HG02642 (cell line): Measurements from ENCODE around the gene PLEKHG2.

Experiments
- ATAC-seq: cut with Tn5 transposase; IDR thresholded peaks from one replicate; pipeline ENCODE4 v1.9.1; 2021; ENCODE audit warnings: mild to moderate bottlenecking; ENCODE audit not compliant: unreplicated experiment, poor library complexity

The PLEKHG2 gene

DNA sequence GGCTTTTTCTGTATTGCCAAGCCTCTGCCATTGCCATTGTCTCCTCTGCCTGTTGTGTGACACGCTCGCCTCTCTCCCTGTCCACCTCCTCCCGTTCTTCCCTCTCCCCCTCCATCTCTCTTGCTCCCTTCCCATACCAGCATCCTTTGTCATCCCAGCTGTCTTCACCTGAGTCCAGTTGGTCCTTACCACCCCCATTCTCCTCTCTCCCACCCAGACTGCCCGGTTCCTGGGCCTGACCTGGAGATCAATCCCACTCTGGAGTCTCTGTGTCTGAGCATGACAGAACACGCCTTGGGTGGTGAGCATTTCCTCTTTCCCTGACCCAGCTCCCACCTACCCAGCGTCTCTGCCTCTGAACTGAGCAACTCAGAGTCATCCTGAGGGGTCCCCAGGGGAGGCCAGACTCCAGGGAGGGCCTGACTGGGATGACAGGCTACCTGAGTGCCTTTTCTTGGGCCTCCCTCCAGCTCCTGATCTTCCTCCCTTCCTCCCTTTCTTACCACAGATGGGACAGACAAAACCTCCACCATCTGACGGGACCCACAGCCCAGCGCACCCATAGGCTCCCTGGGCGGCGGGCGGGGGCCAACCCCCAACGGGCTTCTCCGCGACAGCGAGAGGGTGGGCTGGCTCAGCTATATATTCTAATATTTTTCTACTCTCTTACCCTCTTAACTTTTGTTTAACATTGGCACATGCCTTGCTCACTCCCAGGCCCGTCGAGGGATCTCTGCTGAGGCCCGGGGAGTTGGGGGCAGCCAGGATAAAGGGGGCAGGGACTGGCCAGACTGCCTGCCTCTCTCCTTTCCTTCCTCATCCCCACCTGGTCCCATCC, 29.3 kb upstream of the PLEKHG2 start:
- ATAC-seq = no peak

DNA sequence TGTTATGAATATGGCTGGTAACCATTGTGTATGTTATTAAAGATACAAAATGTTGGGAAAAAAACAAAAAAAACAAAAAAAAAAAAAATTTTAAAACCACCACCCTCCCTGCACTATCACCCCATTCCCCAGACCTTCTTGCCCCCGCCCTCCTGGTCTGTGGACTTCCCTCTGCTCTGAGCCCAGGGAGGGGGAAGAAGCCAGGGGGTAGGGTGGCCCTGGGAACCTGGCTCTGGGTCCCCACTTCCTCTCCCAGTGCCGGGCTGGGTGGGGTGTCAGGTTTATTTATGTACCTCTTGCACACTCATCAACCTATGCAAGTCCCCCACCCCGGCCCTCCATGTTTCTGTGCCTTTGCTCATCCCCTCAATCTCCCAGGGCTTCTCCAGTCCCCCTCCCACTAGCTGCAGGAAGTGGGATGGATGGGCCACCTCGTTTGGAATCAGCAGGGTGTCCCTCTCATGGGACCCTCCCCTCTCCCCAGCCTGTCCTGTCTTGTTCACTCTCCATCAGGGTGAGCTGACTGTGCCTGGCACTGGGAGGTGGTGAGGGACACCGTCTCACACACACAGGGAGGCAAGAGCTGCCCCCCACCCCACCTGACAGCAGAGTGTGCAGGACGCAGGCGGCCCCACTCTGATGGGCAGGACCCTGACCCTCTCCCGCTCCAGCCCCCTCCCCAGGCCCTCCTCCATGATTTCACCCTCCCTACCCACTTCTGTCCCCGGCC, 27.5 kb upstream of the PLEKHG2 start:
- ATAC-seq = no peak

DNA sequence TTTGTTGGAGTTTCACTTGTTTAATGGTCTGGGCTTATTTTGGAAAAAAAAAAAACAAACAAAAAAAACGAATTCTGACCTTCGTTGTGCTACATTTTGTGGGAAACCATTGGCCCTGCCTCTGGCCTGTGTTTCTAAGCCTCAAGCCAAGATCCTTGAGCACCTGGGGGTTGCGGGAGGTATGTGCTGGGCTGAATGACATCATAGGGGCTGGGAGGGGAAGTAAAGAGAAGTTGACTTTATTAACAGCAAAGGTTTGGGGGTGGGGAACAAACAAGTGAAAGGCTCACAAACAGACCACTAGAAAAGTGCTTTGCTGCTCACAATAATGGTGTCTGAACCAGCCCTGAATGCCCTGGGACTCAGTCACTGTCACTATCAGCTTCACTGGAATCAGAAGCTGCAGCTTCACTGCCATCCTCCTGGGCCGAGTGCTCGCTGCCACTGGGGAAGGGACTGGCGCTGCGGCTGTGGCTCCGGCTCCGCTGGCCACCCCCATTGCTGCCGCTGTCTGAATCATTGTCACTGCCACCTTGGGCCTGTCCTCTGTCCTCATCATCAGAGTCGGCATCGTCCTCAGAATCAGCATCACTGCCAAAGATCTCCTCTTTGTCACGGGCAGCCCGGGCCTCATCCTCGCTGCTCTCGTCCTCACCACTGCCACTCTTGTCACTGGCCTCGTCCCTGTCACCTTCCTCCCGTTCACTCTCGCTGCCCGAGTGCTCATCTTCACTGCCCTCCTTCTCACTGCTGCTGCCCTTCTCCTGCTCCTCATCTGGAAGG, 26.6 kb upstream of the PLEKHG2 start:
- no peak for ATAC-seq

DNA sequence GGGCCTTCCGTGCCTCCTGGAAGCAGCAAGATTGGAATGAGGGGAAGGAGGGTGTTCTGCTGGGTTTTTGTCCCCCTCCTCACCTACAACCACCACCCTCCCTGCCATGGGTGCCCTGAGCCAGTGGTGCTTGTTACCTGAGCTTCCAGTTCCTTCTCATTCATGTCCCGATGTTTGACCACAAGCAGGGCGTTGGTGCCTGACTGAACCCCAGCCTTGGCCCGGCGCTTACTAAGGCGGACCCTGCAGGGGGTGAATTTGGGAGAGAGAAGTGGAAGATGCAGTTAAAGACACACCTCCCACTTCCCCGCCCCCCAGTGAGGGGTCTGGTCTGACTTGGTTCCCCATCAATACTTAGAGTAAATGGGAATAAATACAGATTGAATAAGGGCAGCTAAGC, 25.9 kb upstream of the PLEKHG2 start:
- ATAC-seq = no peak

DNA sequence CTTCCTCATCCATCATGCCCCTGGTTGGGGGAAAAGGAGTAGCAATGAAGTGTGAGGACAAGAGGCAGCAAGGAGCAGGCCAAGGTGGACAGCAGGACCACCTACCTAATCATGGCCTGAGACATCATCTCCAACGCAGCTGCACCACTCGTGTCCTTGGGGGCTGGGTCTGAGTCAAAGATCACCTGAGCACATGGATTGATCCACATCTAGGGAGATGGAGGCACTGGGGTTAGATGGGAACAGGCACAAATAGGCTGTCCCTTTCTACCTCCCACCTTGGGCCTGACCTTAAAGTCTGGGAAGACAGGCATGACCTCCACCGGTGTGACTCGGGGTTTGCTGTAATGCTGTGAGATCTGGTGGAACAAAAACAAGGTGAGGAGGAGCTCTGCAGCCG, 23.8 kb upstream of the PLEKHG2 start:
- ATAC-seq = no peak

DNA sequence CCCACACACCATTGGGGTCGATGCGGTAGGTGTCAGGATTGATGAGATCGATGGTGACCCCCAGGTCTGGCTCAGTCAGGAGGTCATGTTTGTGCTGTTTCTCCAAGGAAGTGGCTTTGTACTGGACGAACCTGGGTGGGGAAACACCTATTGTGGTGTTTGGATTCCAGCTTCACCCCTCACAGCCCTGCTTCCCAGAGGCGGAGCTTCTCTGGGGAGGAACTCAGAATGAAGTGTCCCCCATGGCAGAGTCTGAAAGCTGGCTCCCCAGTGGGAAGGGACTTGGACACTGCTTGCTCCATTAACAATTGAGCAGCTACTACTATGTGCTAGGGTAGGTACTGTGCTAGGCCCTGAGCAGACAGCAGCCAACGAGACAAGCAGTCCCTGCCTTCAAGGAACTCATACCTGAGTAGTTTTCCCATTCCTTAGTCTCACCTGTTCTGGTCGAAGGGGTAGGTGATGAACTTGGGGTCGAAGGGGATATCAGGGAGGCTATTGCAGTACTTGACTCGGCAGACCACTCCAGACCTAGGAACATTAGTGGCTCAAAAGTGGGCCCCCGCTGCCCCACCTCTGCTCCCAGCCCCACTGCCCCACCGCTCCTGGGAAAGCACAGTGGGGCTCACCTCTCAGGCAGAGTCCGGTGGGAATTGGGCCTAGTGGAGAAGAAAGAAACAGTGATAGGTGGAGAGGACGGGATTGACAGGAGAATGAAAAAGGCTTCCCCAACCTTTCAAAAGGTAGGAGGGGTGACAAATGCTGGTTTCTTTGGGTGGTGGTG, 22.6 kb upstream of the PLEKHG2 start:
- ATAC-seq = no peak

DNA sequence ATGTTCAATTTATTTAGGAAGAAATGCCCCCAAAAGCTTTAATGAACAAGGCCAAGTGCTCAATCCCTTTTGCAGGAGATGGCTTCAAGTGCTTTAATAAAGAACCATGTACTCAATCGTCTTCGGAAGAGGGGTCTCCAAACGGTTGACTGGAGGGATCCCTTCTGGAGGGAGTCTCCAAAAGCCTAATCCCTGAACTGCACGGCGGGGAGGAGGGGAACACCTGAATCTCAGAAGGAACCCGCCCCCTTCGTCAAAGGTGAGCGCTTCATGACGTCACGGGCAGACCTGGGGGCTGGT, 22.1 kb upstream of the PLEKHG2 start:
- ATAC-seq = no peak

DNA sequence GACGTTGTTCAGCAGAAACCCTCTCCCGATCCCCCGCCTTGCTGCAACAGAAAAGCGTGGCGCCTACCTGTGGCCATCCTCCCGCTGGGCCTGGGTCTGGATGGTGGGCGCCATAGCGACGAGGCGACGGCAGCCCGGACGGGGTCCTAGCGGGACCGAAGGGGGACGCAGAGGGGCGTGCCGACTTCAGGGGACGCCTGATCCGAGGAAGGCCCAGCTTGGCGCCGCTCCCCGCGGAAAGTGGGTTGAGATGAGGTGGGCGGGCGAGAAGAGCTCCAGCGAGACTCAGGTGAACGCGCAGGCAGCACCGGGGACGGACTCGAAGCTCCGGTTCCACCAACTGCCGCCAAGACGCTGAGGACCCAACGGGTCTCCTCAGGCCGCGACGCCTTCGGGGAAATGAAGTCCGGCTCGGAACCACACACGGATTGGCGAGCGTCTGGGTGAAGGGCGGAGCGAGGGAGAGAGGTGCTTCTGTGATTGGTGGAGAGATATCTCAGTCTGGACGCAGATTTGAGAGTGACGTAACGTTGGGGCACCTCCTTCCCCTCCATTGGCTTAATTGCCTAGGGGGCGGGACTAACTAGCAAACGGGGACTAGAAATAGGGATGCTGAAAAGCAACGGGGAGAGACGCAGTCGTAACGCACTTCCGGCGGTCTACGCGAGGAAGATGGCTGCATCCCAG, 21.6 kb upstream of the PLEKHG2 start, which contains the start of the genes MED29 and PAF1:
Gene MED29, plus strand, starts transcription at position 628 of the 687 bp plus-strand sequence. Its CDS starts 45 bp downstream, at position 673.
Gene PAF1, minus strand, starts transcription at position 356 of the 687 bp plus-strand sequence. Its CDS starts 242 bp downstream, at position 114.
- peak; percentile 93 for ATAC-seq

DNA sequence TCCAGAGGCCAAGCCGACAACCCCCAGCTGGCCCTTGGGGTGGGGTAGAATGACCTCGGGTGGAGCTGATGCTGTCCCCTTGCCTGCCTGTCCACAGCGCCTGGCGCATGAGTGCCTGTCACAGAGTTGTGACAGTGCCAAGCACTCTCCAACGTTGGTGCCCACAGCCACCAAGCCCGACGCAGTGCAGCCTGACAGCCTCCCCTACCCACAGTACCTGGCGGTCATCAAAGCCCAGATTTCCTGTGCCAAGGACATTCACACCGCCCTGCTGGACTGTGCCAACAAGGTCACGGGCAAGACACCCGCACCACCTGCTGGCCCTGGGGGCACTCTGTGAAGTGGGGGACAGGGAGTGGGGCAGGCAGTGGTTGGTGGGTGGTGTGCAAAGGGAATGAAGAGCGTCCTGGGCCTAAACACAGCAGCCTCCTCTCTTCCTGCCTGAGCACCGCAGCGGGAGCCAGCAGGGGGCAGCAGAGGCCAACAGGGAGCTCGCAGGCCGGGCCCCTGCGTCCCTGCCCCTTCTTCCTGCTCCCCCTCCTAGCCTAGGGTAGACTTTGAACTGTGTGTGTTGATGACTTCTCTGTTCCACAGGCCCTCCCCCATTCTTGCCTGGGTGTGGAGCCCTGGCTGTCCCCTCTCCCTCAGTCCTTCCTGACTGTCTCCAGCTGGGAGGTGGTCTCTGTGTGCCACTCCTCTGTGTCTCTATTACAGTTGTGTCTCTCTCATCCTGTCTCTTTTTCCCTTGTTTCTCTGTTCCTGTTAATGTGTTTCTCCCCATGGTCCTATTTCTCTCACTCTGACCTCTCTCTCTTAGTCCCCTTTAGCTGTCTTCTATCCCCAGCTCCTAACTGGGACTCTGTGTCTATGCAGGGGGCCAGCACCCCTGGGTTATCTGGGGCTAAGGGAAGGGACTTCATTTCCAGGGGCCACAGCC, 14.8 kb upstream of the PLEKHG2 start:
- peak; percentile 41 for ATAC-seq

DNA sequence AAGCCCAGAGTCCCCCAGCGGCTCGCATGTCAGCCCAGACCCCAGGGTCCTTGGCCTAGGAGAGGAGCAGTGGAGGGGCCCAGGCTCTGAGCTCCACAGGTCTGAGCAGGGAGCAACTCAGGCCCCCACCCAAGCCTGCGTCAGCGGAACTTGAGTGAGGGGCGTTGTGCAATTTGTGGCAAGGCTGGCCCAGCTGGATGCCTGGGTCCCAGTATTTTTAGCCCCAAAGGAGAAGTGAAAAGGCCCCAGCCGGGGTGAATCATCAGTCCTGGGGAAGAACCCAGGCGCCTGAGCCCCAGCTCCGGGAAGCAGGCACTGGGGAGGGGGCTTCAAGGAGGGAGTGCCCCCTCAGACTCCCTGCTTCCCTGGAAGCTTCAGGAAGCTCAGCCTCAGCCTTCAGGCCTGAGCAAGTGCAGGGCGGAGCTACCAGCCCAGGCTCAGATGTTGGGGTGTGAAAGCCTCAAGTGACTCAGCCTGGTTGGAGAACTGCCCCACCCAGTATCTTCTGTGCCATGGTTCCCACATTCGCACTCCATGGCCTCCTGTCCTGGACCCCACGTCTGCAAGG, 14.1 kb upstream of the PLEKHG2 start:
- ATAC-seq = no peak

DNA sequence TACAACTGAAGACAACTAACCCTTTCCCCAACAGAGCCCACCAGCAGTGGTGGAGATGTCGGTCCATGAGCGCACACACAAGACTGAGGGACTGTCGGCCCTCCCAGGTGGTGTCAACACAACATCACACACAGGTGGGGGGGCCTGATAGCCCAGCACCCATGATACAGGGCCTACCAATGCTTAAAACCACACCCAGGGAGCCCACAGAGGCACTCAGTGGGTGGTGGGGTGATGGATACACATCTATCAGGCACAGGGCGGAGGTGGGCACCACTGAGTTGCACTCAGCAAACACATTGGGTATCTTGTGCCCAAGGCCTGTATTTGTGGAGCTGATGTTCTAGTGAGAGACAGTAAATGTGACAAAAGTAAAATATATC, 12.8 kb upstream of the PLEKHG2 start:
- no peak for ATAC-seq

DNA sequence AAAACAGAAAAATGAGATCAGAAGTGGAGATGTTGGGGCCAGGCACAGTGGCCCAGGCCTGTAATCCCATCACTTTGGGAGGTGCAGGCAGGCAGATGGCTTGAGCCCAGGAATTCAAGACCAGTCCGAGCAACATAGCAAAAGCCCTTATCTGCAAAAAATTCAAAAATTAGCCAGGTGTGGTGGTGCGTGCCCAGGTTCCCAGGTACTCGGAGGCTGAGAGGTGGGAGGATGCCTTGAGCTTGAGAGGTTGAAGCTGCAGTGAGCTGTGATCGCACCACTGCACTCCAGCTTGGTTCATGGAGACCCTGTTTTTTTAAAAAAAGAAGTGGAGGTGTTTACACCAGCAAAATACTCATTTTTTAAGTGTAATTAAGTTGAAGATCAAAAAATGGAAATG, 12.4 kb upstream of the PLEKHG2 start:
- ATAC-seq = no peak

DNA sequence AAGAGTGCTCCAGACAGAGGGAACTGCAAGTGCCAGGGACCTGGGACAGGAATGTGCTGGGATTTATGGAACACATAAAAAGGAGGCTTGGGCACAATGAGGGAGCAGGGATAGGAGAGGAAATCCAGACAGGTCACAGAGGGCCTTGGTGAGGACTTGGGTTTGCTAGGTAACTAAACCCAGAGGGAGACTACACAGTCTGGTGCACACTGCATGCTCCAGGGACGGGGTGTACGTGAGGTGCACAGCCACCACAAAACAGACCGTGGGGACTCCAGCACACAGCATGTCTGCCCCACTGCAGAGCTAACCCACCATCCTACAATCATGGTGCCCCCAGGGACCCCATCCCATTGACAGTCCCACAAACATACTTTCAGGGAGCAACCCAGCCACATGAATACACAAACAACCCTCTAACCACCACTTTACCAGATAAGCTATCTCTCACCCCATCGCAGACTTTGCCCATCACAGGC, 11.4 kb upstream of the PLEKHG2 start:
- ATAC-seq = no peak

DNA sequence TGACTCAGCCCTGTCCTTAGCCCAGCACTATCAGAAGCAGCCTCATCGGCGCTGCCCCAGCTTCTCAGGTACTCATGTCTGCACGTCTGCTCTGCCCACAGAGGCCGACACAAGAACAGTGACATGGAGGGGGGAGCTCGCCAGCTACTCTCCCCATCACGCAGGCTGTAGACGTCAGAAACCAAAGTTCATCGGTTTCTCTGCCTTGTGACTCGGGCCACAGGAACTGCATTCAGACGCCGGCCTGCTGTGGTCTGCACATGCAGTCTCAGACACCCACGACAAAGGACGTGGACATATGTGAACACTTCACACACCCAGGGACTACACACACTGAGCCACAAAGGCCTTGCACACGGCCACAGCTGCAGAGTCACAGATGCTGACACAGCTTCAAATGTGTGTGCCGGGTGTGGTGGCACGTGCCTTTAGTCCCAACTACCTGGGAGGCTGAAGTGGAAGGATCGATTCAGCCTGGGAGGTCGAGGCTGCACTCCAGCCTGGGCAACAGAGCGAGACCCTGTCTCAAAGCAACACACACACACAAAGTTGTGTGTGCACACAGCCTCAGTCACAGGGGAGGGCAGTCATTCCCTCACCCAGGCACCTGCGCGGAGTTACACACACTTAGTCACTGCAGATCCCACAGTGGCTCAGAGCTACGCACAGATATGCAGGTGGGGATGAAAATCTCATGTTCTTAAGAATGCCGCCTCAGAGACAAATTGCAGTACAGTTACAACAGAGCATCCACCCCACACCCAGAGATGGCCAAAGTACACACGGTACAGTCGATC, 10.7 kb upstream of the PLEKHG2 start:
- no peak for ATAC-seq

DNA sequence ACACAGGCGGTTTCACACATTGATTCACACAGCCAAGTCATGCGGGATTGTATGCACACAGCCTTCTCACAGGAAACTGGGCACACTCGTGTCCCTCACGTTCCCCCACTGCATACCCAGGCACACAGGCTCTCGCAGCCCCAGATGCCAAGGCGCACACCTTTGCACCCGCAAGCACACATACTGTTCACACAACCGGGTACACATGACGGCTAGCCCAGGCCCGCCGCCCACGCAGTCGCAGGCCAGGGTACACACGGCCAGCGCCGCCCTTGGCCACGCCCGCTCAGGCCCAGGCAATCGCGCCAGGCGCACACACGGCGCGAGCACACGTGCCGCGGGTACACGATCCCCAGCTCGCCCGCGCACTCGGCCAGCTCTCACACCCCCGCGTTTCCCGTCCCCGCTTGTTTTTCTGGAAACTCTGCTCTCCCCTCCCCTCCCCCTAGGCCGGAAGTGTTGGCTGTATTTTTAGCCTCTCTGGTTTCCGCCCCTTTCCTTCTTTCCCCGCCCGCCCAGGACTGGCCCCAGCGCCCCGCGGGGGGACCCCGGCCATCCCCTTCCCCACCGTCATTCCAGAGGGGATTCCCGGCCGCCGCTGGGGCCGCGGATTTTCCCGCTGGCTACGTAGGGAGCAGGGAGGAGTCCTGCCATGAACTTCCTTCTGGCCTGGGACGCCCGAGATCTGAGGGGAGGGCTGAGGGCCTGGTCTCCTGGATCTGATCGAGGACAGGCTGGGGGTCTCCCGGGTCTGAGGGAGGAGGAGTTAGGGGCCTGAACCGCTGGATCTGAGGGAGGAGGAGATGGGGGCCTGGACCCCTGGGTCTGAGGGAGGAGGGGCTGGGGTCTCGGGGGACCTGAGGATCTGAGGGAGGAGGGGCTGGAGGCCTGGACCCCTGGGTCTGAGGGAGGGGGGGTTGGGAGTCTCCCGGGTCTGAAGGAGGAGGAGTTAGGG, 9.8 kb upstream of the PLEKHG2 start:
- peak; percentile 30 for ATAC-seq
